C4-2B (cell line): ENCODE data around the gene PRKG1.

Experiments used
- ZFX ChIP-seq: fragments of 450-650 bp; IDR thresholded peaks from 2 replicates; pipeline ENCODE4 v1.6.1; 2017
- TF ChIP-seq, protein P1 (sequence below): fragments of 450-650 bp; conservative IDR thresholded peaks from 2 replicates; pipeline ENCODE4 v1.5.1; 2017; ENCODE audit warnings: mild to moderate bottlenecking

DNA sequence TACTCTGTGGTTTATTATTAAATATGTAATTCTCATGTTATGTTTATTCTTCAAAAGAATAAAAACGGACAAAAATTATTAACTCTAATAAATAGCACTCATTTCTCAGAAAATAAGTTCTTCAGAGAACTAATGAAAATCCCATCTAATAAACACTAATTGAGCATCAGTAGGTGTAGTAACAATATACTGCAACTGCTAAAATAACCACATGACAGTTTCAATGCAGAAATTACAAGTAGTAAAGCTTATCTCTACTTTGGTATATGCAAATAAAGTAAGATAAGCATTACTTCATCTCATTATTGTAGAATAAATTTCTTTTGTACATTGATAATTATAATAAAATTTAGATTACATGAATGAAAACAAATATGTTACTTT is 1183.4 kb downstream of the PRKG1 start:
- TF ChIP-seq, protein P1, sequence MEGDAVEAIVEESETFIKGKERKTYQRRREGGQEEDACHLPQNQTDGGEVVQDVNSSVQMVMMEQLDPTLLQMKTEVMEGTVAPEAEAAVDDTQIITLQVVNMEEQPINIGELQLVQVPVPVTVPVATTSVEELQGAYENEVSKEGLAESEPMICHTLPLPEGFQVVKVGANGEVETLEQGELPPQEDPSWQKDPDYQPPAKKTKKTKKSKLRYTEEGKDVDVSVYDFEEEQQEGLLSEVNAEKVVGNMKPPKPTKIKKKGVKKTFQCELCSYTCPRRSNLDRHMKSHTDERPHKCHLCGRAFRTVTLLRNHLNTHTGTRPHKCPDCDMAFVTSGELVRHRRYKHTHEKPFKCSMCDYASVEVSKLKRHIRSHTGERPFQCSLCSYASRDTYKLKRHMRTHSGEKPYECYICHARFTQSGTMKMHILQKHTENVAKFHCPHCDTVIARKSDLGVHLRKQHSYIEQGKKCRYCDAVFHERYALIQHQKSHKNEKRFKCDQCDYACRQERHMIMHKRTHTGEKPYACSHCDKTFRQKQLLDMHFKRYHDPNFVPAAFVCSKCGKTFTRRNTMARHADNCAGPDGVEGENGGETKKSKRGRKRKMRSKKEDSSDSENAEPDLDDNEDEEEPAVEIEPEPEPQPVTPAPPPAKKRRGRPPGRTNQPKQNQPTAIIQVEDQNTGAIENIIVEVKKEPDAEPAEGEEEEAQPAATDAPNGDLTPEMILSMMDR: no peak
- TF ChIP-seq ZFX: no peak
